GM12872 (cell line): ENCODE results near the gene ULBP2.

ENCODE experiments used
- CTCF ChIP-seq: IDR thresholded peaks from 3 replicates; pipeline ENCODE4 v1.5.1; 2011; ENCODE audit warnings: low read depth, mild to moderate bottlenecking, low read length, moderate library complexity; ENCODE audit not compliant: insufficient read depth

The ULBP2 gene

GRCh38 chr6:149975400-149975799, 33.6 kb downstream of the ULBP2 start:
- no peak for TF ChIP-seq CTCF

- no peak for TF ChIP-seq CTCF
Measured at GRCh38 chr6:149977221-149977620, 35.4 kb downstream of the ULBP2 start.

- TF ChIP-seq CTCF = no peak
Measured at GRCh38 chr6:149978610-149979009, 36.8 kb downstream of the ULBP2 start.

GRCh38 chr6:149979293-149979692, 37.5 kb downstream of the ULBP2 start:
- no peak for TF ChIP-seq CTCF

- no peak for TF ChIP-seq CTCF
Measured at GRCh38 chr6:149983145-149983544, 41.3 kb downstream of the ULBP2 start.

- no peak for TF ChIP-seq CTCF
Measured at GRCh38 chr6:149984773-149985172, 43.0 kb downstream of the ULBP2 start.

GRCh38 chr6:149985481-149985937, 43.7 kb downstream of the ULBP2 start:
- TF ChIP-seq CTCF = no peak

- no peak for TF ChIP-seq CTCF
Measured at GRCh38 chr6:149987602-149988107, 45.8 kb downstream of the ULBP2 start.
